Activated CD4-positive, alpha-beta T cell treated with anti-CD3 and anti-CD28 coated beads for 4 hours (primary cell): ENCODE measurements around the gene FBF1.
"Not testable (repeated sequence)": the region's sequence is repeated elsewhere in the genome, so short reads cannot be mapped to it uniquely, and the experiment has no call there.

ENCODE experiments used
- DNase-seq, 2 donors: peaks; one replicate each; pipeline ENCODE4 v3.0.0-alpha.2; 2020

Gene FBF1

GRCh38 chr17:75892556-75893224 is 48.2 kb downstream of the FBF1 start:
- DNase-seq, result no peak

DNA sequence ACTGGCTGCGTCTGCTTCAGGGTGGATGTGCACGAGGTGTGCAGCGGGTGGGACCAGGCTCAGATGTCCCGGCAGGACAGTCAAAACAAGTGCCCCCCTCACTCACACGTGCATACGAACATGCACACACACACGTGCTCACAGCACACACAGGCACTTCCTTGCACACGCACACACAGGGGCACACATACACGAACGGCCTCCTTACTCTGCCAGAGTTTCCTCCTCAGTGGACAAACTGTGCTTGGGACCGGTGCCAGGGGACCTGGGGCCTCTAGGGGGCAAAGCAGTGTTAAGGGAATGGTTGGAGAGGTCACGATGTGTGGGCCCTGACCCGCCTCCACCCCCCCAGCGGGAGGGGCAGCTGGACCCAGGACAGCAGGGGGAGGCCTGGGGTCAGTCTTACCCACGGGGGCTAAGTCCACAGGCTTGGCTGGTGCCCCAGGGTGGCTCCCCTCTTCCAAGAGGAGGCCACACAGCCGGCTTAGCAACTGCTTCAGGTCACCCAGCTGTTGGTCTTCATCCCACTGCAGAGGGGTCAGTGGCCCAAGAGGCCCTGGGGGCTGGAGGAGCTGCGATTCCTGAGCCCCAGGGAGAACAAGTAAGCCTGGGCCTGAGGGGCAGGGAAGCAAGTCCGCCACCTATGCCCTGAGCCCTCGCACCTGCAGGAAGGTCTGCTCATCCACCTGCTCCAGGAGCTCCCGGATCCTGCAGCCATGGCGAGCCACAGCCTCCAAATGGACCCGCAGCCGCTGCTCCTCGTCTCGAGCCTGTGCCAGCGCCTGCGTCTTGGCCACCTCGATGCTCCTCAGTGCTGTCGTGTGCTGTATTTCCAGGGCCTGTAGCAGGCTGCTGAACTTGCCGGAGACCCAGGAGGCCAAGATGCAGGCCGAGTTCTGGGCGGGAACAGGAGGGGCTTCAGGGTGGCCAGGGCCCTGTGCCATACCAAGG is 49.0 kb downstream of the FBF1 start:
- no peak for DNase-seq

- DNase-seq, result no peak
Observed at GRCh38 chr17:75891022-75891604, 49.7 kb downstream of the FBF1 start.

- DNase-seq, result no peak
Observed at GRCh38 chr17:75889454-75889853, 51.4 kb downstream of the FBF1 start.

DNA sequence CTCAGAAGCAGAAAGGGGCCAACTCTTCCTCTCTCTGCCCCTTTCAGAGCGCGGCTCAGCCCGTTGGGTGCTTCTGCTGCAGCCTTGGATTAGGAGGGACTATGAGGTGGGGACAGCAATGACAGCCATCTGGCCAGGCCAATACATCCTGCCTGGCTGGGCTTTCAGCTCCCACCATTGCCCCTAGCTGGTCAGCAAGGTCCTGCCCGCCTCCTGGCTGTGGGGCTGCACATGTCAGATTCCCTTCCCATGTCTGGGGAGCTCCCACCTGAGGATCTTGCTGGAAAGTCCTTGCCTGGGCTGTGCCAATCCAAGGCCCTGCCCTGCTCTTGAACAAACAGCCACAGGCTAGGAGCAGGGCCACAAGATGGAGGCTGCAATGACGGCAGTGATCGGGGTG is 52.4 kb downstream of the FBF1 start:
- no peak for DNase-seq

DNA sequence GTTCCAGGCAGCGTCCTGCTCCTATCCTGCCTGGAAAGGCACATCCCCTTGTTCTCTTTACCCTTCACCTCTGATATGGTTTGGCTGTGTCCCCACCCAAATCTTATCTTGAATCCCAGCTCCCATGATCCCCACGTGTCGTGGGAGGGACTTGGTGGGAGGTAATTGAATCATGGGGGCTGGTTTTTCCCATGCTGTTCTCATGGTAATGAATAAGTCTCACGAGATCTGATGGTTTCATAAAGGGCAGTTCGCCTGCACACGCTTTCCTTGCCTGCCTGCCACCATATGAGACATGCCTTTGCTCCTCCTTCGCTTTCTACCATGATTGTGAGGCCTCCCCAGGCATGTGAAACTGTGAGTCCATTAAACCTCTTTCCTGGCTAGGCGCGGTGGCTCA is 55.0 kb downstream of the FBF1 start:
- not testable (repeated sequence) for DNase-seq

DNA sequence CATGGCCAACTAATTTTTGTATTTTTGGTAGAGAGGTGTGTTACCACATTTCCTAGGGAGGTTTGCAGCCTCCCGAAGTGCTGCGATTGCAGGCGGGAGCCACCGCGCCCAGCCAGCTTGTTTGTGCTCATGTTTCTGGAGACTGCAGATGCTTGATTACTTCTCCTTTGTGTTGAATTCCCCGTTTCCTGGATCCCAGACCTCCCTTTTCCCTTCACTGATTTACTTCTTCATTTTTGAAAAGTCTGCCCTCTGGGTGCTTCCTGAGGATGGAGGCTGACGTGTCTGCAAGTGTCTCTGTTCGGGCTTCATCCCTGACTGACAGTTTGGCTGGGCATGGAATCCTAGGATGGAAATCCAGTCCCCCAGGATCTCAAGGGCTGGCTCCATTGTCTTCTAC is 55.4 kb downstream of the FBF1 start:
- DNase-seq, result no peak

GRCh38 chr17:75881678-75882454 is 59.0 kb downstream of the FBF1 start:
- no peak for DNase-seq

DNA sequence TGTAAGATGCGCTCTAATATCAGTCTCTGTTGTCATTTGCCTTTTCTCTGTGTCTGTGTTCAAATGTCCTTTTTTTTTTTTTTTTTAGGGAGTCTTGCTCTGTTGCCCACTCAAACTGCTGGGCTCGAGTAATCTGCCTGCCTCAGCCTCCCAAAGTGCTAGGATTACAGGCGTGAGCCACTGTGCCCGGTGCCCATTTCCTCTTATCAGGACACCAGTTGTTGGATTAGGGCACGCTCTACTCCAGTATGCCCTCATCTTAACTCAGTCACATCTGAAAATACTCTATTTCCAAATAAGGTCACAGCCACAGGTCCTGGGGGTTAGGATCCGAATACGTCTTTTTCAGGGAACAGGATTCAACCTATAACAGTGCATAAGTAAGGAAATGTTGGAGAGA is 60.6 kb downstream of the FBF1 start:
- DNase-seq, result no peak

GRCh38 chr17:75878174-75878998 is 62.5 kb downstream of the FBF1 start, which contains the start of gene TRIM47:
TRIM47 (minus strand) TSS chr17:75878581; CDS start chr17:75878548, 33 bp downstream.
- no peak for DNase-seq

- DNase-seq, result peak; percentile 63 to 67
Observed at GRCh38 chr17:75877752-75878173, 63.1 kb downstream of the FBF1 start.

GRCh38 chr17:75876938-75877751 is 63.7 kb downstream of the FBF1 start:
- peak in 1 of 2 donors; percentile 26 for DNase-seq

GRCh38 chr17:75876190-75876937 is 64.5 kb downstream of the FBF1 start:
- peak; percentile 70 to 74 for DNase-seq

DNA sequence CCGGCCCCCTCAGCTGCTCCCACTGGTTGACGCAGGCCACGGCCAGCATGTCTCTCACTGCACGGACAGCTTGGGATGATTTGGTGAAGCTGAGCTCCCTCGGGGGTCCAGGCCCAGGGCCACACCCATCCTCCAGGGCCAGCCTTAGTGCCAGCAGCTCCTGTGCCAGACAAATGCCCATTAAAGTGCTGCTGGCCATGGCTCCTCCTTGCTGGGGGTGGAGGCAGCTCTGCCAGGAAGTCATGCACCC is 65.0 kb downstream of the FBF1 start:
- DNase-seq, result no peak

DNA sequence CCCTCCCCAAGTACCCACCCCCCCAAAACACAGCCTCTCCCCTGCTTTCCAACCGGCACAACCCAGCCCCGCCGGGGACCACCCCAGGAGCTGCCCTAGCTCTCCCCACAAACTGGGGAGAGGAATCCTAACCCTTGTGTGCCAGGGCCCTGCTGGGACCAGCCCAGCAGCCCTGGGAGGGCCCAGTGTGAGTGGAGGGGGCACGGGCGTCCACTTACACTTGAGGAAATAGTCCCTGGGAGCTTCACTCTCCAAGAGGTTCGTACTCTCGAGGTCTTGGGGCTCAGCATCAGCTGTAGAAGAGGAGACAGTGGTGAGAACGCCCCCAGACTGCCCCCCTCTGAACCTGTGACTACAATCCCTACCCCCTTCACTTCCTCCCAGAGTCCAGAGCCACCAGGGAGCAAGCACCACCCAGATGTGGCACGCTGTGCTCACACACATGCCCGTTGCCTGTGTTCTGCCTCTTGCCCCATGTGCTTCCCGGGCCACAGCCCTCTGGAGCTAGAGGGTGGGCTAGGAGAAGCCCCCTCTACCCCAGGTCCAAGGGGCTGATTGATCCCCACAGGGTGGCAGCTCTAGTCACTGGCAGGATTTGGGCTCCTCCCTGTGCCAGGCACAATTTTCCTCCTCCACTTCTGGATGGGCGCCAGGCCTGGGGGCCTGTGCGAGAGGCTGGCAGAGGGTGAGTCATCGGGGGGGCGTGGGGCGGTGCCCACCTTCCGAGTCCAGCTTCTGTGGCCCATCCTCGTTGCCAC is 65.5 kb downstream of the FBF1 start:
- peak in 1 of 2 donors; percentile 19 for DNase-seq

DNA sequence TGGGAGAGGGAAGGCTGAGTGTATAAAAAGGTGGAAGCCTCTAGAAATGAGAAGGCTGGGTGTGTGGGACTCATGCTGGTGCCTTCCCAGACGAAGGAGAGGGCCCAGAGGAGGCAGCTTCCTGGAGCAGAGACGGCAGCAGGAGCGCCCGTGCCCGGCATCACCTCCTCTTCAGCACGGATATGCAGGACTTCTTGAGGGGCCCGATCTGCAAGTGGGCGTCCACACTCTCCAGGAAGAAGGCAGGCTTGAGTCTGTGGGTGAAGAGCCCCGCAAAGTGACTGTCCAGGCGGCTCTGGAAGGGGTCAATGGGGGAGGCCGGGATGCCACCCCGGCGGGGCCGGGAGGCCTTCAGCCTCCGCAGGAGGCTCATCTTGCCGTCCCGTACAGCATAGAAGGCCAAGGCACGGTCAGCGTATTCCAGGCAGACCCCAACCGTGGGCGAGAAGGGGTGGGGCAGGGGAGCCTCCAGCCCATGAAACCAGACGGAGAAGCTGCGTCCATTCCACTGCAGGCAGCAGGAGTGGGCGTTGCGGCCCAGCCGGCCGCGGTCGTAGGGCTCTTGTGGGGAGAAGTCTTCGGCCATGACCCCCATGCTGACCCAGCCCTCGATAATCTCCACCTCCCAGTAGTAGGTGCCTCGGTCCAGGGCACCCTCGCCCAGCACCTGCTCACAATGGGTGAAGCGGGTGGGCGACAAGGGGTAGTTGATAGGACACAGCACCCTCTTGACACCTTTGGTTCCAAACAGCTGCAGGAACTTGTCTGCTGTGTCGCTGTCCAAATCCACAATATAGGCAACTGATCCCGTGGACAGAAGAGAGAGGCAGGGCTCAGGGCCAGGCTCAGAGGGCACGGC is 66.3 kb downstream of the FBF1 start:
- no peak for DNase-seq

DNA sequence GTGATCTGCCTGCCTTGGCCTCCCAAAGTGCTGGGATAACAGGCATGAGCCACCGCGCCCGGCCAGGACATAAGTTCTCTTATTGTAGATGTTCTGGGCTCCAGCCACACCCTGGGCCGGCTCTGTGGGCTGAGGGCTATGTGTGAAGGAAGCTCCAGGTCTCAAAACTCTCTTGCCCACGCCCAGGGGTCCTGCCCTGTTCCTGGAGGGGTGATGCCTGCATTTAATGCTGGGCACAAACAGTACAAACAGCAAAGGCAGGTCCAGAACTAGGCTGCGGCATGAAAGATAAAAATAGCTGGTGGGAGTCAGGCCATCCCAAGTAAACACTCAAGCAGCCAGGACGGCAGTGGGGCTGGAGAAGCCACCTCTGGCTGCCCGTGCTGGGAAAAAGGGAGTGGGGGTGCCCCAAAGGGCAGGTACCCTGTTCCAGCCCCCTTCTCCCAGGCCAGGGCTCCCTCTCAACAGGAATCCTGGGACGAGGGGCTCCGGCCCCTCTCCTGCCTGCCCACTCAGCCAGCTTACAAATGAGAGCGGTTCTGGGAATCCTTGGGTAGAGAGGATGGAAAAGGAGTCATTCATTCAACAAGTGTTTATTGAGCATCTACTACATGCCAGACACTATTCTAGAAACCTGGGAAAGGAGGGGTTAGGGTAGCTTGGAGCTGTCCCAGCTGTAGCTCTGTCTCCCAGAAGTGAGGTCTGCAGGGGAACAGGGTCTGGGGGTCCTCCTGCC is 67.1 kb downstream of the FBF1 start:
- DNase-seq, result no peak
